NOMO-1 (cell line): ENCODE data around the gene DOCK3.
"Not testable (repeated sequence)": the region's sequence is repeated elsewhere in the genome, so short reads cannot be mapped to it uniquely, and the experiment has no call there.

ENCODE experiments used
- DNase-seq, 2 experiments: peaks; one replicate each; lab custom pipeline; 2025; ENCODE audit not compliant: unreplicated experiment in 2 of 2; lab: John Stamatoyannopoulos, UW

DOCK3 gene

GRCh38 chr3:51380601-51381332 lies 706.0 kb downstream of the DOCK3 start:
- DNase-seq: no peak

- DNase-seq: no peak
These were observed 706.6 kb downstream of the DOCK3 start for GRCh38 chr3:51381333-51381705.

GRCh38 chr3:51382076-51382745 lies 707.5 kb downstream of the DOCK3 start:
- no peak for DNase-seq

- no peak for DNase-seq
These were observed 708.3 kb downstream of the DOCK3 start for GRCh38 chr3:51382947-51383578.

GRCh38 chr3:51384055-51384725 lies 709.5 kb downstream of the DOCK3 start:
- peak in 1 of 2 experiments; percentile 22 for DNase-seq

- peak; percentile 97 to 99 for DNase-seq
These were observed 710.2 kb downstream of the DOCK3 start, which contains the start of gene MANF for GRCh38 chr3:51384726-51385473. TSS of gene MANF (plus strand) at chr3:51385291. CDS start at chr3:51385343, 52 bp downstream.

GRCh38 chr3:51385621-51386091 lies 710.9 kb downstream of the DOCK3 start:
- DNase-seq: no peak

- DNase-seq: peak in 1 of 2 experiments; percentile 8
These were observed 711.6 kb downstream of the DOCK3 start for GRCh38 chr3:51386159-51386851.

GRCh38 chr3:51386852-51387229 lies 712.1 kb downstream of the DOCK3 start:
- no peak for DNase-seq

- DNase-seq: not testable (repeated sequence)
These were observed 712.6 kb downstream of the DOCK3 start for GRCh38 chr3:51387281-51387680.

GRCh38 chr3:51388286-51389029 lies 713.7 kb downstream of the DOCK3 start:
- DNase-seq: peak in 1 of 2 experiments; percentile 13

- peak; percentile 3 to 26 for DNase-seq
These were observed 714.9 kb downstream of the DOCK3 start for GRCh38 chr3:51389423-51390183.

GRCh38 chr3:51390246-51391074 lies 715.7 kb downstream of the DOCK3 start:
- DNase-seq: no peak

GRCh38 chr3:51391075-51391565 lies 716.4 kb downstream of the DOCK3 start, which contains the start of gene RBM15B:
TSS of gene RBM15B (plus strand) at chr3:51391285. CDS start at chr3:51391400, 115 bp downstream.
- DNase-seq: peak; percentile 94 to 96

GRCh38 chr3:51391566-51392354 lies 717.0 kb downstream of the DOCK3 start:
- peak in 1 of 2 experiments; percentile 4 for DNase-seq
